SK-N-SH (cell line): ENCODE results near the gene NTSR2.

Source experiments
- POLR2AphosphoS5 ChIP-seq: IDR thresholded peaks from 2 replicates; pipeline ENCODE4 v1.6.1; 2012; ENCODE audit warnings: low read depth, low read length
- RAD21 ChIP-seq: IDR thresholded peaks from 2 replicates; pipeline ENCODE4 v1.6.1; 2012; ENCODE audit warnings: mild to moderate bottlenecking, low read length
- SMC3 ChIP-seq: IDR thresholded peaks from 2 replicates; pipeline ENCODE4 v1.6.1; 2012; ENCODE audit warnings: low read depth, low read length, improper control_type of control experiment
- TAF1 ChIP-seq: IDR thresholded peaks from 2 replicates; pipeline ENCODE4 v1.6.1; 2012; ENCODE audit warnings: low read depth, mild to moderate bottlenecking, low read length, moderate library complexity, borderline replicate concordance
- TF ChIP-seq, protein P1 (sequence below): IDR thresholded peaks from 2 replicates; pipeline ENCODE4 v1.4.0; 2012; ENCODE audit warnings: low read depth
- TF ChIP-seq, protein P2 (sequence below): fragments of 200-600 bp; sonication (generic); IDR thresholded peaks from 2 replicates; pipeline ENCODE4 v1.6.1; 2017; ENCODE audit warnings: antibody characterized with exemption, mild to moderate bottlenecking, moderate library complexity
- TF ChIP-seq, protein P3 (sequence below): fragments of 150-350 bp; IDR thresholded peaks from 2 replicates; pipeline ENCODE4 v1.6.1; 2017; ENCODE audit warnings: antibody characterized with exemption, low read length, low read depth, borderline replicate concordance
- TF ChIP-seq, protein P4 (sequence below): fragments of 150-350 bp; IDR thresholded peaks from 2 replicates; pipeline ENCODE4 v1.6.1; 2016; ENCODE audit warnings: mild to moderate bottlenecking, low read depth, low read length
- TF ChIP-seq, protein P5 (sequence below): IDR thresholded peaks from 2 replicates; pipeline ENCODE4 v1.6.1; 2012; ENCODE audit warnings: mild to moderate bottlenecking, low read depth, low read length, moderate library complexity

DNA sequence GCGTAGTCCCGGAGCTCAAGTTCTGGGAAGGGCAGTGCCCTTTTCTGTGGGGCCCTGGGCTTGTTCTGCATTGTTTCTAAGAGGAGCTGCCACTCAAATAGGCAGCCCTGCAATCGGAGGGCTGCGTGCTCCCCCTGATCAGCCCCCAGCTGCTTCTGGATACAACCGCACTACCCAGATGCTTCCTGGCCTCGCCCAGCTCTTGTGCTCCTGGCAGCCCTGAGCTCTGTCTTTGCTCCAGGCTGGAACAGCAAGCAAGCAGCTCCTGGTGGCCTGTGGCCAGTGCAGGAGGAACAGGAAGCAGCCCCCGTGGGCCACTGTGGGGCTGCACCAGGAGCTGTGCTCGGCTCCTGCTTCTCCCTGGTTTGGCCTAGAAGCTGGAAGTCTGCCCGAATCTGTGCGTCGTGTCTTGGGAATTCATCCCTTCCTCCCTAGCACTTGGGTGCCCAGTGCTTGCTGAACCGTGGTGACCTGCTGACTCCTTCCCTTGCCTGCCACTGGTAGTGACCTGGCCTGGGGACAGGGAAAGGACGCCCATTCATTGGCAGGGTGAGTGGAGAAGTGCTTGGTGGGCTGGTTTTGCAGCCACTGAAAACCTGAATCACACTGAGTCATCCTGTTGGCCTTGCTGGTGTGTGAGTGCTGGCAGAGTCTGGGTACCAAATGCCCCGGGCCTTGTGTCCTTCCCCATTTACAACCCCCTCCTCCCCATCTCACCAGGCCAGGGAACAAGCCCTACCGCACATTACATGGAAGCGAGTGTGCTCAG is 27.3 kb upstream of the NTSR2 start:
- TF ChIP-seq, protein P1, sequence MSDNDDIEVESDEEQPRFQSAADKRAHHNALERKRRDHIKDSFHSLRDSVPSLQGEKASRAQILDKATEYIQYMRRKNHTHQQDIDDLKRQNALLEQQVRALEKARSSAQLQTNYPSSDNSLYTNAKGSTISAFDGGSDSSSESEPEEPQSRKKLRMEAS = peak; percentile 62
- TF ChIP-seq SMC3 (no peak), POLR2AphosphoS5 (0 out of 2 replicates have a peak, but pooled peaks have one; percentile 34), RAD21 (no peak; the same call in 1 of the 2 replicates), TAF1 (peak; percentile 35; the same call in 1 of the 2 replicates)
- TF ChIP-seq, protein P2, sequence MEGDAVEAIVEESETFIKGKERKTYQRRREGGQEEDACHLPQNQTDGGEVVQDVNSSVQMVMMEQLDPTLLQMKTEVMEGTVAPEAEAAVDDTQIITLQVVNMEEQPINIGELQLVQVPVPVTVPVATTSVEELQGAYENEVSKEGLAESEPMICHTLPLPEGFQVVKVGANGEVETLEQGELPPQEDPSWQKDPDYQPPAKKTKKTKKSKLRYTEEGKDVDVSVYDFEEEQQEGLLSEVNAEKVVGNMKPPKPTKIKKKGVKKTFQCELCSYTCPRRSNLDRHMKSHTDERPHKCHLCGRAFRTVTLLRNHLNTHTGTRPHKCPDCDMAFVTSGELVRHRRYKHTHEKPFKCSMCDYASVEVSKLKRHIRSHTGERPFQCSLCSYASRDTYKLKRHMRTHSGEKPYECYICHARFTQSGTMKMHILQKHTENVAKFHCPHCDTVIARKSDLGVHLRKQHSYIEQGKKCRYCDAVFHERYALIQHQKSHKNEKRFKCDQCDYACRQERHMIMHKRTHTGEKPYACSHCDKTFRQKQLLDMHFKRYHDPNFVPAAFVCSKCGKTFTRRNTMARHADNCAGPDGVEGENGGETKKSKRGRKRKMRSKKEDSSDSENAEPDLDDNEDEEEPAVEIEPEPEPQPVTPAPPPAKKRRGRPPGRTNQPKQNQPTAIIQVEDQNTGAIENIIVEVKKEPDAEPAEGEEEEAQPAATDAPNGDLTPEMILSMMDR = no peak
- TF ChIP-seq, protein P3, sequence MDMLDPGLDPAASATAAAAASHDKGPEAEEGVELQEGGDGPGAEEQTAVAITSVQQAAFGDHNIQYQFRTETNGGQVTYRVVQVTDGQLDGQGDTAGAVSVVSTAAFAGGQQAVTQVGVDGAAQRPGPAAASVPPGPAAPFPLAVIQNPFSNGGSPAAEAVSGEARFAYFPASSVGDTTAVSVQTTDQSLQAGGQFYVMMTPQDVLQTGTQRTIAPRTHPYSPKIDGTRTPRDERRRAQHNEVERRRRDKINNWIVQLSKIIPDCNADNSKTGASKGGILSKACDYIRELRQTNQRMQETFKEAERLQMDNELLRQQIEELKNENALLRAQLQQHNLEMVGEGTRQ = no peak
- TF ChIP-seq, protein P4, sequence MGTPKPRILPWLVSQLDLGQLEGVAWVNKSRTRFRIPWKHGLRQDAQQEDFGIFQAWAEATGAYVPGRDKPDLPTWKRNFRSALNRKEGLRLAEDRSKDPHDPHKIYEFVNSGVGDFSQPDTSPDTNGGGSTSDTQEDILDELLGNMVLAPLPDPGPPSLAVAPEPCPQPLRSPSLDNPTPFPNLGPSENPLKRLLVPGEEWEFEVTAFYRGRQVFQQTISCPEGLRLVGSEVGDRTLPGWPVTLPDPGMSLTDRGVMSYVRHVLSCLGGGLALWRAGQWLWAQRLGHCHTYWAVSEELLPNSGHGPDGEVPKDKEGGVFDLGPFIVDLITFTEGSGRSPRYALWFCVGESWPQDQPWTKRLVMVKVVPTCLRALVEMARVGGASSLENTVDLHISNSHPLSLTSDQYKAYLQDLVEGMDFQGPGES = no peak
- TF ChIP-seq, protein P5, sequence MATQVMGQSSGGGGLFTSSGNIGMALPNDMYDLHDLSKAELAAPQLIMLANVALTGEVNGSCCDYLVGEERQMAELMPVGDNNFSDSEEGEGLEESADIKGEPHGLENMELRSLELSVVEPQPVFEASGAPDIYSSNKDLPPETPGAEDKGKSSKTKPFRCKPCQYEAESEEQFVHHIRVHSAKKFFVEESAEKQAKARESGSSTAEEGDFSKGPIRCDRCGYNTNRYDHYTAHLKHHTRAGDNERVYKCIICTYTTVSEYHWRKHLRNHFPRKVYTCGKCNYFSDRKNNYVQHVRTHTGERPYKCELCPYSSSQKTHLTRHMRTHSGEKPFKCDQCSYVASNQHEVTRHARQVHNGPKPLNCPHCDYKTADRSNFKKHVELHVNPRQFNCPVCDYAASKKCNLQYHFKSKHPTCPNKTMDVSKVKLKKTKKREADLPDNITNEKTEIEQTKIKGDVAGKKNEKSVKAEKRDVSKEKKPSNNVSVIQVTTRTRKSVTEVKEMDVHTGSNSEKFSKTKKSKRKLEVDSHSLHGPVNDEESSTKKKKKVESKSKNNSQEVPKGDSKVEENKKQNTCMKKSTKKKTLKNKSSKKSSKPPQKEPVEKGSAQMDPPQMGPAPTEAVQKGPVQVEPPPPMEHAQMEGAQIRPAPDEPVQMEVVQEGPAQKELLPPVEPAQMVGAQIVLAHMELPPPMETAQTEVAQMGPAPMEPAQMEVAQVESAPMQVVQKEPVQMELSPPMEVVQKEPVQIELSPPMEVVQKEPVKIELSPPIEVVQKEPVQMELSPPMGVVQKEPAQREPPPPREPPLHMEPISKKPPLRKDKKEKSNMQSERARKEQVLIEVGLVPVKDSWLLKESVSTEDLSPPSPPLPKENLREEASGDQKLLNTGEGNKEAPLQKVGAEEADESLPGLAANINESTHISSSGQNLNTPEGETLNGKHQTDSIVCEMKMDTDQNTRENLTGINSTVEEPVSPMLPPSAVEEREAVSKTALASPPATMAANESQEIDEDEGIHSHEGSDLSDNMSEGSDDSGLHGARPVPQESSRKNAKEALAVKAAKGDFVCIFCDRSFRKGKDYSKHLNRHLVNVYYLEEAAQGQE = no peak
